ENCODE data around the gene GRM8.

- no peak for TF ChIP-seq SIN3A (IDR thresholded peaks at IDR 0.05; ENCODE audit: borderline replicate concordance, insufficient read depth, low read length)
- TF ChIP-seq TAF1 (IDR thresholded peaks at IDR 0.05; ENCODE audit: borderline replicate concordance, insufficient read depth, low read length) = no peak
- TF ChIP-seq POLR2AphosphoS5 (IDR thresholded peaks at IDR 0.05; ENCODE audit: low read depth, low read length) = no peak
- no peak for TF ChIP-seq REST (IDR thresholded peaks at IDR 0.05; ENCODE audit: insufficient read depth in 1 of 2, low read depth in 2 of 2, low read length in 2 of 2)
Measured at GRCh38 chr7:126411032-126411820, 841.5 kb downstream of the GRM8 start.

Measured in PFSK-1 (cell line).